HepG2 (cell line): ENCODE results near the gene STUB1. TPM values are rescaled to one million over a fixed set of nuclear protein-coding genes. Genes with fewer than 3 reads are reported as not detected.

Source experiments
- BHLHE40 ChIP-seq: IDR thresholded peaks from 2 replicates; pipeline ENCODE4 v1.6.1; 2011; ENCODE audit warnings: low read length, improper control_type of control experiment
- FOXJ3 ChIP-seq: sonication (generic); formaldehyde crosslinking; IDR thresholded peaks from 2 replicates; pipeline ENCODE4 v1.4.0; 2020; ENCODE audit warnings: missing genetic modification reagents, mild to moderate bottlenecking, borderline replicate concordance
- GABPB1 ChIP-seq: IDR thresholded peaks from 2 replicates; pipeline ENCODE4 v1.6.1; 2016; ENCODE audit warnings: mild to moderate bottlenecking, missing genetic modification reagents, moderate library complexity, missing compliant biosample characterization
- HDAC1 ChIP-seq: sonication (generic); formaldehyde crosslinking; IDR thresholded peaks from 2 replicates; pipeline ENCODE4 v1.5.1; 2020; ENCODE audit warnings: mild to moderate bottlenecking, missing genetic modification reagents
- IKZF1 ChIP-seq: fragments of 450-650 bp; IDR thresholded peaks from 2 replicates; pipeline ENCODE4 v1.7.1; 2016
- KAT7 ChIP-seq: IDR thresholded peaks from 2 replicates; pipeline ENCODE4 v1.6.1; 2018; ENCODE audit warnings: borderline replicate concordance, missing compliant biosample characterization
- MEIS1 ChIP-seq: sonication (generic); formaldehyde crosslinking; IDR thresholded peaks from 2 replicates; pipeline ENCODE4 v1.9.0; 2021; ENCODE audit warnings: mild to moderate bottlenecking, missing genetic modification reagents, moderate library complexity, borderline replicate concordance
- MIER2 ChIP-seq: IDR thresholded peaks from 2 replicates; pipeline ENCODE4 v1.6.1; 2016; ENCODE audit warnings: missing biosample characterization, missing genetic modification reagents
- PCBP2 ChIP-seq: fragments of 200-400 bp; formaldehyde crosslinking; optimal IDR thresholded peaks from 2 replicates; pipeline ENCODE3; 2018; ENCODE audit warnings: low read length, low read depth; ENCODE audit not compliant: poor library complexity, severe bottlenecking
- RNF2 ChIP-seq: fragments of 450-650 bp; conservative IDR thresholded peaks from 2 replicates; pipeline ENCODE4 v1.6.1; 2016; ENCODE audit warnings: low read depth
- SALL2 ChIP-seq: sonication (generic); formaldehyde crosslinking; IDR thresholded peaks from 2 replicates; pipeline ENCODE4 v1.8.1; 2023; ENCODE audit warnings: mild to moderate bottlenecking, missing genetic modification reagents, inconsistent platforms
- SIN3A ChIP-seq: IDR thresholded peaks from 2 replicates; pipeline ENCODE4 v1.6.1; 2011; ENCODE audit warnings: low read depth, mild to moderate bottlenecking, control low read depth, low read length, borderline replicate concordance
- U2AF2 ChIP-seq: fragments of 200-400 bp; formaldehyde crosslinking; IDR thresholded peaks from 2 replicates; pipeline ENCODE4 v1.6.1; 2017; ENCODE audit warnings: low read depth, mild to moderate bottlenecking, low read length
- ZFYVE20 ChIP-seq: sonication (generic); formaldehyde crosslinking; IDR thresholded peaks from 2 replicates; pipeline ENCODE4 v1.8.0; 2023; ENCODE audit warnings: low read depth, mild to moderate bottlenecking, moderate library complexity, missing genetic modification reagents, borderline replicate concordance
- ZMYM2 ChIP-seq: sonication (generic); formaldehyde crosslinking; IDR thresholded peaks from 2 replicates; pipeline ENCODE4 v1.8.0; 2022; ENCODE audit warnings: mild to moderate bottlenecking, missing genetic modification reagents
- ZNF317 ChIP-seq: sonication (generic); formaldehyde crosslinking; IDR thresholded peaks from 2 replicates; pipeline ENCODE4 v1.5.0; 2020; ENCODE audit warnings: mild to moderate bottlenecking, missing genetic modification reagents
- ZNF619 ChIP-seq: sonication (generic); formaldehyde crosslinking; IDR thresholded peaks from 2 replicates; pipeline ENCODE4 v1.4.0; 2020; ENCODE audit warnings: mild to moderate bottlenecking, missing genetic modification reagents
- ZSCAN9 ChIP-seq: IDR thresholded peaks from 2 replicates; pipeline ENCODE4 v1.6.1; 2016; ENCODE audit warnings: borderline replicate concordance
- polyA plus RNA-seq, 8 experiments: library from polyadenylated mRNA; depleted of rRNA in 3 of 8; stranded (reverse) in 7 of 8; unstranded in 1 of 8; fragments of >200 nt; fragmentation: Illumina TruSeq in 4 of 8; extraction: Trizol in 4 of 8; gene quantifications; 2 replicates each; pipeline versions ENCODE4 v1.2.1 to v1.2.3, GENCODE V29; 2011 to 2016; ENCODE audit warnings: low read depth in 4 of 8, missing spikeins in 1 of 8, mixed read lengths in 1 of 8; ENCODE audit not compliant: insufficient read depth in 1 of 8
- total RNA-seq, 5 experiments: library from RNA; depleted of rRNA; stranded (reverse); fragments of >200 nt; fragmentation: Illumina TruSeq; extraction: Trizol; gene quantifications; 2 replicates each; pipeline ENCODE4 v1.2.3, GENCODE V29; 2016; ENCODE audit warnings: low read depth in 1 of 5
- TF ChIP-seq, protein P1 (sequence below): sonication (generic); formaldehyde crosslinking; IDR thresholded peaks from 2 replicates; pipeline ENCODE4 v1.8.1; 2023; ENCODE audit warnings: mild to moderate bottlenecking, missing genetic modification reagents, borderline replicate concordance
- TF ChIP-seq, protein P2 (sequence below): sonication (generic); formaldehyde crosslinking; conservative IDR thresholded peaks from 2 replicates; pipeline ENCODE4 v1.4.0; 2020; ENCODE audit warnings: missing genetic modification reagents
- TF ChIP-seq, protein P3 (sequence below): sonication (generic); formaldehyde crosslinking; IDR thresholded peaks from 2 replicates; pipeline ENCODE4 v1.4.0; 2020; ENCODE audit warnings: mild to moderate bottlenecking, missing genetic modification reagents
- TF ChIP-seq, protein P4 (sequence below): sonication (generic); formaldehyde crosslinking; IDR thresholded peaks from 2 replicates; pipeline ENCODE4 v1.4.0; 2020; ENCODE audit warnings: low read depth, missing genetic modification reagents
- TF ChIP-seq, protein P5 (sequence below): IDR thresholded peaks from 2 replicates; pipeline ENCODE4 v1.6.1; 2012; ENCODE audit warnings: low read length, improper control_type of control experiment

Gene STUB1
- total and polyA plus RNA-seq, 2 of the 13 experiments (the other 11 are each of a cell fraction or from before 2014, with no cell fraction given): 52.9 to 78.2 TPM

DNA sequence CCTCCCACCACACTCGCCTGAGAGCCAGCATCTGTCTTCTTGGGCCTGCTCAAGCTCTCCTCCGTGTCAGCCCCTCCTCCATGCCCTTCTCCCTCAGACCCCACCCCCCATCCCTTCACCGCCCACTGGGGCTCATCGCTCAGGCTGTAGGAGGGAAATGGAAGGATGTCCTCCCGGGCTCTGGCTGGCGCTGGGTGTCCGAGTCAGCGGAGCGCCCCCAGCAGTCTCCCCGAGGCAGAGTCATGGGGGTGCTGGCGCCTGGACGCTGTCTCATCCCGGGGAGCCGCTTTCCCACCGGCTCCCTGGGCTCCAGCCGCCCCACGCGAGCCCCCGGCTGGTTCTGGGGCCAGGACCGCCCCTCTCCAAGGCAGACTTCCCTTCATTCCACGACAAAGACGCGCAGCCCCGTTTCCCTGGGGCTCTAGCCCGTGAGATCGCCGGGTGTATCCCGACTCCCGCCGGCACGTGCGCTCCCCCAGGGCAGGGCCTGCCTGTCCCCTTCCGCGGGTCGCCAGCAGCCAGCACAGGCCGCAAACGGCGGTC, 40.3 kb downstream of the STUB1 start (continued):
- TF ChIP-seq PCBP2: no peak
- TF ChIP-seq ZNF317: 0 out of 2 replicates have a peak, but pooled peaks have one; percentile 21
- TF ChIP-seq ZMYM2: no peak
- TF ChIP-seq, protein P1, sequence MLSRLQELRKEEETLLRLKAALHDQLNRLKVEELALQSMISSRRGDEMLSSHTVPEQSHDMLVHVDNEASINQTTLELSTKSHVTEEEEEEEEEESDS (CRISPR knock-in tag): no peak
- TF ChIP-seq, protein P2, sequence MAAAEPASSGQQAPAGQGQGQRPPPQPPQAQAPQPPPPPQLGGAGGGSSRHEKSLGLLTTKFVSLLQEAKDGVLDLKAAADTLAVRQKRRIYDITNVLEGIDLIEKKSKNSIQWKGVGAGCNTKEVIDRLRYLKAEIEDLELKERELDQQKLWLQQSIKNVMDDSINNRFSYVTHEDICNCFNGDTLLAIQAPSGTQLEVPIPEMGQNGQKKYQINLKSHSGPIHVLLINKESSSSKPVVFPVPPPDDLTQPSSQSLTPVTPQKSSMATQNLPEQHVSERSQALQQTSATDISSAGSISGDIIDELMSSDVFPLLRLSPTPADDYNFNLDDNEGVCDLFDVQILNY (CRISPR knock-in tag): no peak
- TF ChIP-seq FOXJ3 (CRISPR knock-in tag): no peak
- TF ChIP-seq GABPB1: no peak
- TF ChIP-seq IKZF1: no peak
- TF ChIP-seq SIN3A: no peak
- no peak for TF ChIP-seq ZNF619
- no peak for TF ChIP-seq ZSCAN9
- no peak for TF ChIP-seq SALL2 (CRISPR knock-in tag)
- TF ChIP-seq RNF2: no peak
- no peak for TF ChIP-seq BHLHE40
- TF ChIP-seq MEIS1 (CRISPR knock-in tag): 0 out of 2 replicates have a peak, but pooled peaks have one; percentile 1
- TF ChIP-seq MIER2: no peak
- TF ChIP-seq, protein P3, sequence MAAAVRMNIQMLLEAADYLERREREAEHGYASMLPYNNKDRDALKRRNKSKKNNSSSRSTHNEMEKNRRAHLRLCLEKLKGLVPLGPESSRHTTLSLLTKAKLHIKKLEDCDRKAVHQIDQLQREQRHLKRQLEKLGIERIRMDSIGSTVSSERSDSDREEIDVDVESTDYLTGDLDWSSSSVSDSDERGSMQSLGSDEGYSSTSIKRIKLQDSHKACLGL (CRISPR knock-in tag): no peak; the same call in 1 of the 2 replicates
- TF ChIP-seq, protein P4, sequence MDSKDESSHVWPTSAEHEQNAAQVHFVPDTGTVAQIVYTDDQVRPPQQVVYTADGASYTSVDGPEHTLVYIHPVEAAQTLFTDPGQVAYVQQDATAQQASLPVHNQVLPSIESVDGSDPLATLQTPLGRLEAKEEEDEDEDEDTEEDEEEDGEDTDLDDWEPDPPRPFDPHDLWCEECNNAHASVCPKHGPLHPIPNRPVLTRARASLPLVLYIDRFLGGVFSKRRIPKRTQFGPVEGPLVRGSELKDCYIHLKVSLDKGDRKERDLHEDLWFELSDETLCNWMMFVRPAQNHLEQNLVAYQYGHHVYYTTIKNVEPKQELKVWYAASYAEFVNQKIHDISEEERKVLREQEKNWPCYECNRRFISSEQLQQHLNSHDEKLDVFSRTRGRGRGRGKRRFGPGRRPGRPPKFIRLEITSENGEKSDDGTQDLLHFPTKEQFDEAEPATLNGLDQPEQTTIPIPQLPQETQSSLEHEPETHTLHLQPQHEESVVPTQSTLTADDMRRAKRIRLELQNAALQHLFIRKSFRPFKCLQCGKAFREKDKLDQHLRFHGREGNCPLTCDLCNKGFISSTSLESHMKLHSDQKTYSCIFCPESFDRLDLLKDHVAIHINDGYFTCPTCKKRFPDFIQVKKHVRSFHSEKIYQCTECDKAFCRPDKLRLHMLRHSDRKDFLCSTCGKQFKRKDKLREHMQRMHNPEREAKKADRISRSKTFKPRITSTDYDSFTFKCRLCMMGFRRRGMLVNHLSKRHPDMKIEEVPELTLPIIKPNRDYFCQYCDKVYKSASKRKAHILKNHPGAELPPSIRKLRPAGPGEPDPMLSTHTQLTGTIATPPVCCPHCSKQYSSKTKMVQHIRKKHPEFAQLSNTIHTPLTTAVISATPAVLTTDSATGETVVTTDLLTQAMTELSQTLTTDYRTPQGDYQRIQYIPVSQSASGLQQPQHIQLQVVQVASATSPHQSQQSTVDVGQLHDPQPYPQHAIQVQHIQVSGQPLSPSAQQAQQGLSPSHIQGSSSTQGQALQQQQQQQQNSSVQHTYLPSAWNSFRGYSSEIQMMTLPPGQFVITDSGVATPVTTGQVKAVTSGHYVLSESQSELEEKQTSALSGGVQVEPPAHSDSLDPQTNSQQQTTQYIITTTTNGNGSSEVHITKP (CRISPR knock-in tag): 0 out of 2 replicates have a peak, but pooled peaks have one; percentile 1
- no peak for TF ChIP-seq HDAC1 (CRISPR knock-in tag)
- no peak for TF ChIP-seq ZFYVE20 (CRISPR knock-in tag)
- TF ChIP-seq U2AF2: 0 out of 2 replicates have a peak, but pooled peaks have one; percentile 41
- TF ChIP-seq, protein P5, sequence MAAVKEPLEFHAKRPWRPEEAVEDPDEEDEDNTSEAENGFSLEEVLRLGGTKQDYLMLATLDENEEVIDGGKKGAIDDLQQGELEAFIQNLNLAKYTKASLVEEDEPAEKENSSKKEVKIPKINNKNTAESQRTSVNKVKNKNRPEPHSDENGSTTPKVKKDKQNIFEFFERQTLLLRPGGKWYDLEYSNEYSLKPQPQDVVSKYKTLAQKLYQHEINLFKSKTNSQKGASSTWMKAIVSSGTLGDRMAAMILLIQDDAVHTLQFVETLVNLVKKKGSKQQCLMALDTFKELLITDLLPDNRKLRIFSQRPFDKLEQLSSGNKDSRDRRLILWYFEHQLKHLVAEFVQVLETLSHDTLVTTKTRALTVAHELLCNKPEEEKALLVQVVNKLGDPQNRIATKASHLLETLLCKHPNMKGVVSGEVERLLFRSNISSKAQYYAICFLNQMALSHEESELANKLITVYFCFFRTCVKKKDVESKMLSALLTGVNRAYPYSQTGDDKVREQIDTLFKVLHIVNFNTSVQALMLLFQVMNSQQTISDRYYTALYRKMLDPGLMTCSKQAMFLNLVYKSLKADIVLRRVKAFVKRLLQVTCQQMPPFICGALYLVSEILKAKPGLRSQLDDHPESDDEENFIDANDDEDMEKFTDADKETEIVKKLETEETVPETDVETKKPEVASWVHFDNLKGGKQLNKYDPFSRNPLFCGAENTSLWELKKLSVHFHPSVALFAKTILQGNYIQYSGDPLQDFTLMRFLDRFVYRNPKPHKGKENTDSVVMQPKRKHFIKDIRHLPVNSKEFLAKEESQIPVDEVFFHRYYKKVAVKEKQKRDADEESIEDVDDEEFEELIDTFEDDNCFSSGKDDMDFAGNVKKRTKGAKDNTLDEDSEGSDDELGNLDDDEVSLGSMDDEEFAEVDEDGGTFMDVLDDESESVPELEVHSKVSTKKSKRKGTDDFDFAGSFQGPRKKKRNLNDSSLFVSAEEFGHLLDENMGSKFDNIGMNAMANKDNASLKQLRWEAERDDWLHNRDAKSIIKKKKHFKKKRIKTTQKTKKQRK: no peak
- no peak for TF ChIP-seq KAT7 (CRISPR knock-in tag)
